Tibial nerve (tissue), 4 donors: ENCODE measurements around the gene LZTFL1. TPM values are rescaled to one million over a fixed set of nuclear protein-coding genes. Genes with fewer than 3 reads are reported as not detected.

Source experiments
- DNase-seq, 2 donors: peaks; one replicate each; pipeline ENCODE4 v3.0.0-alpha.2; 2019; ENCODE audit warnings: low spot score in 2 of 2
- H3K27ac ChIP-seq, 4 donors: fragments of 200-600 bp; sonication (generic) in 3 of 4; one replicate each; pipeline ENCODE4 v1.5.1; 2017 to 2019; ENCODE audit warnings: mild to moderate bottlenecking in 1 of 4
- H3K27me3 ChIP-seq, 2 donors: fragments of 200-600 bp; sonication (generic) in 1 of 2; one replicate each; pipeline versions ENCODE4 v1.5.1 to v1.6.0; 2017 to 2019
- H3K36me3 ChIP-seq, 3 donors: fragments of 200-600 bp; sonication (generic); one replicate each; pipeline ENCODE4 v1.5.1; 2018 to 2019
- H3K4me1 ChIP-seq, 4 donors: fragments of 200-600 bp; sonication (generic) in 3 of 4; one replicate each; pipeline ENCODE4 v1.5.1; 2017 to 2019
- H3K4me3 ChIP-seq, 4 donors: fragments of 200-600 bp; sonication (generic) in 3 of 4; one replicate each; pipeline ENCODE4 v1.5.1; 2017 to 2019; ENCODE audit warnings: mild to moderate bottlenecking in 1 of 4, moderate library complexity in 1 of 4
- H3K9me3 ChIP-seq, 4 donors: fragments of 200-600 bp; sonication (generic) in 3 of 4; one replicate each; pipeline ENCODE4 v1.5.1; 2017 to 2019
- CTCF ChIP-seq, 5 experiments: fragments of 200-600 bp in 3 of 5; fragments of 450-650 bp in 2 of 5; sonication (generic) in 3 of 5; IDR thresholded peaks; one replicate each; pipeline ENCODE4 v1.5.1; 2016 to 2019; ENCODE audit warnings: antibody characterized with exemption in 5 of 5, mild to moderate bottlenecking in 3 of 5, moderate library complexity in 2 of 5
- EP300 ChIP-seq, 2 donors: sonication (generic); formaldehyde crosslinking; IDR thresholded peaks; one replicate each; pipeline ENCODE4 v1.6.1; 2017; ENCODE audit warnings: antibody characterized with exemption in 2 of 2, mild to moderate bottlenecking in 1 of 2
- POLR2A ChIP-seq, 2 donors: fragments of 450-650 bp; IDR thresholded peaks; one replicate each; pipeline ENCODE4 v1.6.1; 2017; ENCODE audit warnings: antibody characterized with exemption in 2 of 2, mild to moderate bottlenecking in 2 of 2, moderate library complexity in 2 of 2
- WGBS, 2 donors: methylation state at CpG; one replicate each; pipeline ENCODE4 v1.1.5; 2018; 5-methylcytosine and 5-hydroxymethylcytosine counted together
- total RNA-seq, 4 donors: library from RNA; depleted of rRNA; stranded (reverse); fragments of >200 nt; gene quantifications; one replicate each; pipeline ENCODE4 v1.1.0, GENCODE V29; 2016

LZTFL1 gene
- total RNA-seq, 4 donors from 2014 or later = 12.6 to 32.2 (median 21.3) TPM

GRCh38 chr3:45878124-45878523, 36.2 kb upstream of the LZTFL1 start:
- Histone ChIP-seq H3K27me3 (no peaks in the 10 kb centered on the region), H3K9me3 (no peaks in the 10 kb centered on the region), H3K4me3 (no peak overlapping the region), H3K4me1 (no peaks in the 10 kb centered on the region), H3K27ac (no peak overlapping the region), H3K36me3 (no peaks in the 10 kb centered on the region)
- 45 to 80% methylated on average over 2 of the region's 2 CpGs for WGBS, 2 donors
- no peak for DNase-seq
- TF ChIP-seq POLR2A (IDR thresholded peaks at IDR 0.05) = no peak
- TF ChIP-seq CTCF (IDR thresholded peaks at IDR 0.05) = no peak
- TF ChIP-seq EP300 (IDR thresholded peaks at IDR 0.05) = no peak

GRCh38 chr3:45874677-45875346, 32.9 kb upstream of the LZTFL1 start:
- TF ChIP-seq POLR2A (IDR thresholded peaks at IDR 0.05) (no peak), CTCF (IDR thresholded peaks at IDR 0.05) (no peak), EP300 (IDR thresholded peaks at IDR 0.05) (no peak)
- peaks cover 0 to under 1% (median 0%) of the 10 kb centered on the region in 4 donors for H3K4me1 ChIP-seq
- WGBS, 2 donors = 78 to 87% methylated on average over 5 of the region's 5 CpGs
- H3K4me3 ChIP-seq = no peak overlapping the region
- no peaks in the 10 kb centered on the region for H3K36me3 ChIP-seq
- no peak for DNase-seq
- H3K27me3 ChIP-seq = no peaks in the 10 kb centered on the region
- H3K9me3 ChIP-seq = no peaks in the 10 kb centered on the region
- no peak overlapping the region for H3K27ac ChIP-seq

- no peak overlapping the region for H3K4me3 ChIP-seq
- 86% methylated on average over 4 of the region's 4 CpGs for WGBS, 2 donors
- no peaks in the 10 kb centered on the region for H3K36me3 ChIP-seq
- no peaks in the 10 kb centered on the region for H3K9me3 ChIP-seq
- H3K4me1 ChIP-seq = peaks cover 0 to 4% (median 0%) of the 10 kb centered on the region in 4 donors
- no peaks in the 10 kb centered on the region for H3K27me3 ChIP-seq
- no peak for TF ChIP-seq CTCF (IDR thresholded peaks at IDR 0.05)
- DNase-seq = no peak
- H3K27ac ChIP-seq = no peak overlapping the region
These were observed 31.7 kb upstream of the LZTFL1 start for GRCh38 chr3:45873638-45874037.

- Histone ChIP-seq H3K4me1 (peaks cover 0 to 4% (median 0%) of the 10 kb centered on the region in 4 donors), H3K9me3 (no peaks in the 10 kb centered on the region), H3K36me3 (no peaks in the 10 kb centered on the region), H3K4me3 (no peak overlapping the region), H3K27me3 (no peaks in the 10 kb centered on the region), H3K27ac (no peak overlapping the region)
- DNase-seq = no peak
- TF ChIP-seq CTCF (IDR thresholded peaks at IDR 0.05) = no peak
- no peak for TF ChIP-seq EP300 (IDR thresholded peaks at IDR 0.05)
- TF ChIP-seq POLR2A (IDR thresholded peaks at IDR 0.05) = no peak
These were observed 31.1 kb upstream of the LZTFL1 start for GRCh38 chr3:45873036-45873435.

- Histone ChIP-seq H3K4me3 (no peak overlapping the region), H3K9me3 (no peaks in the 10 kb centered on the region), H3K36me3 (no peaks in the 10 kb centered on the region), H3K27ac (no peak overlapping the region), H3K27me3 (no peaks in the 10 kb centered on the region), H3K4me1 (peaks cover 0 to 4% (median 0%) of the 10 kb centered on the region in 4 donors)
- DNase-seq = no peak
- TF ChIP-seq CTCF (IDR thresholded peaks at IDR 0.05) (no peak), POLR2A (IDR thresholded peaks at IDR 0.05) (no peak), EP300 (IDR thresholded peaks at IDR 0.05) (no peak)
- WGBS, 2 donors = 70 to 77% methylated on average over 2 of the region's 2 CpGs
These were observed 30.6 kb upstream of the LZTFL1 start for GRCh38 chr3:45872569-45872968.
